SK-N-SH treated with all-trans-retinoic acid at 6 μM for 48 hours (cell line): ENCODE data around the gene TGDS.

Experiments
- ATAC-seq: fragments of 200-7000 bp; cut with Tn5 transposase; 3 replicates; pipeline ENCODE4 v1.9.1; 2020; ENCODE audit warnings: mild to moderate bottlenecking, moderate library complexity
- ARNTL ChIP-seq: fragments of 450-650 bp; formaldehyde crosslinking; IDR thresholded peaks from 2 replicates; pipeline ENCODE4 v1.5.0; 2020; ENCODE audit warnings: low read depth, mild to moderate bottlenecking, moderate library complexity, borderline replicate concordance
- BACH2 ChIP-seq: fragments of 250-450 bp; sonication (Bioruptor Pico); IDR thresholded peaks from 2 replicates; pipeline ENCODE4 v1.9.0; 2021; ENCODE audit warnings: mild to moderate bottlenecking, borderline replicate concordance
- CREB5 ChIP-seq: fragments of 250-450 bp; sonication (Bioruptor Pico); IDR thresholded peaks from 2 replicates; pipeline ENCODE4 v1.5.1; 2020; ENCODE audit warnings: low read depth, mild to moderate bottlenecking, moderate library complexity
- GLIS3 ChIP-seq: fragments of 250-450 bp; sonication (Bioruptor Pico); IDR thresholded peaks from 2 replicates; pipeline ENCODE4 v1.5.0; 2020; ENCODE audit warnings: mild to moderate bottlenecking, moderate library complexity
- OSR1 ChIP-seq: fragments of 250-450 bp; sonication (Bioruptor Pico); IDR thresholded peaks from 2 replicates; pipeline ENCODE4 v1.8.0; 2022; ENCODE audit warnings: moderate library complexity, mild to moderate bottlenecking, inconsistent platforms
- PPARA ChIP-seq: fragments of 250-450 bp; sonication (Bioruptor Pico); IDR thresholded peaks from 2 replicates; pipeline ENCODE4 v1.5.0; 2020; ENCODE audit warnings: mild to moderate bottlenecking, borderline replicate concordance
- RARB ChIP-seq: fragments of 250-450 bp; sonication (Bioruptor Pico); IDR thresholded peaks from 2 replicates; pipeline ENCODE4 v1.8.0; 2021; ENCODE audit warnings: mild to moderate bottlenecking, moderate library complexity
- SNAI2 ChIP-seq: fragments of 250-450 bp; sonication (Bioruptor Pico); IDR thresholded peaks from 2 replicates; pipeline ENCODE4 v1.5.0; 2020; ENCODE audit warnings: mild to moderate bottlenecking, moderate library complexity
- TCF4 ChIP-seq: fragments of 250-450 bp; sonication (Bioruptor Pico); IDR thresholded peaks from 2 replicates; pipeline ENCODE4 v1.8.0; 2021; ENCODE audit warnings: mild to moderate bottlenecking, moderate library complexity, borderline replicate concordance
- TOX ChIP-seq: fragments of 250-450 bp; sonication (Bioruptor Pico); IDR thresholded peaks from 2 replicates; pipeline ENCODE4 v1.8.0; 2021; ENCODE audit warnings: mild to moderate bottlenecking, moderate library complexity, borderline replicate concordance
- TSHZ2 ChIP-seq: fragments of 250-450 bp; sonication (Bioruptor Pico); IDR thresholded peaks from 2 replicates; pipeline ENCODE4 v1.5.0; 2020; ENCODE audit warnings: mild to moderate bottlenecking, moderate library complexity
- ZC3H10 ChIP-seq: fragments of 250-450 bp; sonication (Bioruptor Pico); IDR thresholded peaks from 2 replicates; pipeline ENCODE4 v1.5.1; 2021; ENCODE audit warnings: mild to moderate bottlenecking, moderate library complexity
- ZFP3 ChIP-seq: fragments of 250-450 bp; sonication (Bioruptor Pico); IDR thresholded peaks from 2 replicates; pipeline ENCODE4 v1.5.0; 2020; ENCODE audit warnings: mild to moderate bottlenecking, moderate library complexity
- ZFP30 ChIP-seq: fragments of 450-650 bp; formaldehyde crosslinking; IDR thresholded peaks from 2 replicates; pipeline ENCODE4 v1.5.0; 2022; ENCODE audit warnings: mild to moderate bottlenecking, moderate library complexity
- ZNF565 ChIP-seq: fragments of 450-650 bp; formaldehyde crosslinking; conservative IDR thresholded peaks from 2 replicates; pipeline ENCODE4 v1.5.0; 2020; ENCODE audit warnings: low read depth, mild to moderate bottlenecking, moderate library complexity
- ZNF70 ChIP-seq: fragments of 450-650 bp; formaldehyde crosslinking; IDR thresholded peaks from 2 replicates; pipeline ENCODE4 v1.5.0; 2020; ENCODE audit warnings: mild to moderate bottlenecking, moderate library complexity
- ZNF8 ChIP-seq: fragments of 450-650 bp; formaldehyde crosslinking; IDR thresholded peaks from 2 replicates; pipeline ENCODE4 v1.5.0; 2020; ENCODE audit warnings: mild to moderate bottlenecking, moderate library complexity
- TF ChIP-seq, protein P1 (sequence below): fragments of 250-450 bp; sonication (Bioruptor Pico); IDR thresholded peaks from 2 replicates; pipeline ENCODE4 v1.8.0; 2020; ENCODE audit warnings: mild to moderate bottlenecking, moderate library complexity, borderline replicate concordance

Gene TGDS

DNA sequence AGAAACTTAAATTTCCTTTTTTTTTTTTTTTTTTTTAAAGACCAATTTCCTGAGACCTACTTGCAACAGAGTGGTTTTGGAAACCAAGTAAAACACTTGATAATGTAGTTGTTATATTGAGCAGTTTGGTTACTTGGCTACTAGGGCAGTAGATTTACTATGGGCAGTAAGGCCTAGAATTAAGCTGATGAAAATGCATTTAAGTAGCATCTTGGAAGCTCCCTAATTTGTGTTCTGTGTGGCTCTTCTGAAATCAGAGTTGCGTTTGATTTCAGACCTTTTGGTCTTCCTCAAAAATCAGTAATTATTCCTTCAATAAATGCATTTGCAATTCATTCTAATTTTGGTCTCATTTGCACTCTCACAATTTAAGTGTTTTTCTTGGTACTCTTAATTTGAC is 6.5 kb upstream of the TGDS start:
- TF ChIP-seq GLIS3 (CRISPR knock-in tag) (no peak), SNAI2 (CRISPR knock-in tag) (no peak), RARB (no peak), ZFP3 (no peak), ZNF70 (CRISPR knock-in tag) (no peak), ZNF8 (CRISPR knock-in tag) (no peak)
- ATAC-seq, result no peak; the same call in 2 of the 3 replicates

DNA sequence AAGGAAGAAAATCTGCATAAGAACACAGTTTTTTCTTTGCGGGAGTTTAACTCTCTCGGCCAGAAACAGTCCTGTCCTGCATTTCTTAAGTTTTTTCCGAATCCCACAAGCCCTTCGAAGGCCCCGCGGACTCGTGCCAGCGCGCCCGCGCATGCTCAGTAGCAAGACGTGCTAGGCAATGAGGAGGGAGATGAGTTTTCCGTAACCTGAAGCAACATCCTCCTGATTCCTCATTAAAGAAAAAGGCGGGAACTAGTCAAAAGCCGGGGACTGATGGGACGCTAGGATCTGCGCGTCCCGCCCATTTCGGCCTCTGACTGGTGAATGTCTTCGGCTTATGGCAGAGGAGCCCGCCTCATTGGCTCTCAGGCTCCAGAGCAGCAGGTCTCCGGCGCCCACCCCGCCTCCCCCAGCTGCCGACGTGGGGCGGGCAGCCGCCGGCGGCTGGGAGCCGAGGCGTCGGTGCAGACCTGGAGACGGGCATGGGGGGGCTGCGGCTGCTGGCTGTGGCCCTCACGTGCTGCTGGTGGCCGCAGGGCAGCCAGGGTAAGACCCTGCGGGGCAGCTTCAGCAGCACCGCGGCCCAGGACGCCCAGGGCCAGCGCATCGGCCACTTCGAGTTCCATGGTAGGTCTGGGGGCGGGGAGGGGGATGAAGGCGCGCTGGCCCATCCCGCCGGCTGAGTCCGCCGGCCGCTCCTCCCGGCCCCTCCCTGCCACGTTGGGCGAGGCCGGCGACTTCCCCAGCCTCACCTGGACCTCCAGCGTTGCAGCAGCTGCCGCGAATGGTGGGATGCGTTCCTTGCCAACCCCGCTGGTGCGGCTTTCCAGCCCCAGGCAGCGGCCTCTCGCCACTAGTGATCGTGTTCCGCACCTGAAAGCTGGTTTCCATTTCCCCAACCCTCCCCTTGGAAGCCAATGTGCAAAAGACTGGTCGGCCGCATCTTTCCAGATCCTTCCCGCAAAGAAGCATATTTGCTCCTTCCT is 5.8 kb upstream of the TGDS start, which contains the start of gene GPR180:
TSS of gene GPR180 (plus strand) at position 412 of the 986 bp plus-strand sequence. CDS start at position 483, 71 bp downstream.
- peak; percentile 100 for ATAC-seq
- TF ChIP-seq ZNF70 (CRISPR knock-in tag) (no peak), GLIS3 (CRISPR knock-in tag) (no peak)
- TF ChIP-seq, protein P1, sequence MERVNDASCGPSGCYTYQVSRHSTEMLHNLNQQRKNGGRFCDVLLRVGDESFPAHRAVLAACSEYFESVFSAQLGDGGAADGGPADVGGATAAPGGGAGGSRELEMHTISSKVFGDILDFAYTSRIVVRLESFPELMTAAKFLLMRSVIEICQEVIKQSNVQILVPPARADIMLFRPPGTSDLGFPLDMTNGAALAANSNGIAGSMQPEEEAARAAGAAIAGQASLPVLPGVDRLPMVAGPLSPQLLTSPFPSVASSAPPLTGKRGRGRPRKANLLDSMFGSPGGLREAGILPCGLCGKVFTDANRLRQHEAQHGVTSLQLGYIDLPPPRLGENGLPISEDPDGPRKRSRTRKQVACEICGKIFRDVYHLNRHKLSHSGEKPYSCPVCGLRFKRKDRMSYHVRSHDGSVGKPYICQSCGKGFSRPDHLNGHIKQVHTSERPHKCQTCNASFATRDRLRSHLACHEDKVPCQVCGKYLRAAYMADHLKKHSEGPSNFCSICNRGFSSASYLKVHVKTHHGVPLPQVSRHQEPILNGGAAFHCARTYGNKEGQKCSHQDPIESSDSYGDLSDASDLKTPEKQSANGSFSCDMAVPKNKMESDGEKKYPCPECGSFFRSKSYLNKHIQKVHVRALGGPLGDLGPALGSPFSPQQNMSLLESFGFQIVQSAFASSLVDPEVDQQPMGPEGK (CRISPR knock-in tag), result peak; percentile 34; the same call in 1 of the 2 replicates

DNA sequence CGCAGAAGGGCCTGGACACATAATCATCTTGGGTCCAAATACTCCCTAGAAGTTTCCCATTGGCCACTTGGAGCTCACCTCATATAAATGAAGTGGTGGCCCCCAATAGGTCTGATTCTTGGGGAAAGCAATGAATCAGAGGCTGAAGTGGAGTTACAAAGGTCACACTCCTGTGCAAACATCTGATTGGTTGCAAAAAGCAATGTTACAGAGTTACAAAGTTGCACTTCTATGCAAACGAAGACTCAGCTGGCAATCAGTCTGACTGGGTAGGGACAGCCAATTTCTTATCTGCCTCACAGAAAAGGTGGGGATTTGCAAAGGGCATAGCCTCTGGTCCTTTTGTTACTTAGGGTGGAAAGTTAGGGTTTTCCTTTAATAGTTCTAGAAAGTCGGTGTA is 3.9 kb upstream of the TGDS start:
- no peak for ATAC-seq
- TF ChIP-seq OSR1 (CRISPR knock-in tag), result no peak
- TF ChIP-seq BACH2 (CRISPR knock-in tag), result no peak
- TF ChIP-seq ZNF70 (CRISPR knock-in tag), result no peak
- TF ChIP-seq ZC3H10 (CRISPR knock-in tag), result no peak
- TF ChIP-seq RARB, result no peak
- TF ChIP-seq TOX (CRISPR knock-in tag), result no peak
- no peak for TF ChIP-seq TSHZ2 (CRISPR knock-in tag)
- no peak for TF ChIP-seq CREB5 (CRISPR knock-in tag)
- no peak for TF ChIP-seq GLIS3 (CRISPR knock-in tag)
- no peak for TF ChIP-seq PPARA (CRISPR knock-in tag)
- TF ChIP-seq, all 23 proteins: peak for 0

GRCh38 chr13:94598281-94598680 is 2.3 kb upstream of the TGDS start:
- TF ChIP-seq TCF4 (CRISPR knock-in tag), result no peak
- TF ChIP-seq RARB, result no peak
- no peak for TF ChIP-seq ARNTL (CRISPR knock-in tag)
- no peak for TF ChIP-seq PPARA (CRISPR knock-in tag)
- TF ChIP-seq, protein P1 (CRISPR knock-in tag), result no peak
- TF ChIP-seq ZFP30 (CRISPR knock-in tag), result no peak
- TF ChIP-seq BACH2 (CRISPR knock-in tag), result no peak
- no peak for TF ChIP-seq ZNF565 (CRISPR knock-in tag)
- no peak for TF ChIP-seq CREB5 (CRISPR knock-in tag)
- TF ChIP-seq ZFP3, result no peak
- no peak for TF ChIP-seq ZNF70 (CRISPR knock-in tag)
- no peak for TF ChIP-seq SNAI2 (CRISPR knock-in tag)
- ATAC-seq, result no peak
